ENCODE data around the gene MBD3L2.
"Not testable (repeated sequence)": the region's sequence is repeated elsewhere in the genome, so short reads cannot be mapped to it uniquely, and the experiment has no call there.

Gene MBD3L2

DNA sequence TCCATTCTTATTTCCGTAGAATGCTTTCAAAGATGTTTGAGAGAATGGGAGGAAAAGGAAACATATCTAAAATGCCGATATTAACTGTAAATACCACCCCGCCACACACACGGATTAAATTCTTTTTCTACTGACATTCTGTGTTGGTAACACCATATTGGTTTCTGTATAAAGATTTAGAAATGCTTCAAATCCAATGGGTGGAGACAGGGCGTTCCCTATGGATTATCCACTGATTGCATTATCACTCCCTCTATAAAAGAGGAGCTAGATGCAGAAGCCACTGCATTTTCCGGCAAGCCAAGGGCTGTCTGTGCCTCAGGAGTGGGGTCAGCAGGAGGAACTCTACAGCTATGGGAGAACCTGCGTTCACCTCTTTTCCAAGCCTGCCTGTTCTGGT lies at the start of gene MBD3L2:
Gene MBD3L2, plus strand, starts transcription at position 301 of the 400 bp plus-strand sequence. Its CDS starts 53 bp downstream, at position 354.
- not testable (repeated sequence) for DNase-seq (ENCODE audit: low read depth)

DNA sequence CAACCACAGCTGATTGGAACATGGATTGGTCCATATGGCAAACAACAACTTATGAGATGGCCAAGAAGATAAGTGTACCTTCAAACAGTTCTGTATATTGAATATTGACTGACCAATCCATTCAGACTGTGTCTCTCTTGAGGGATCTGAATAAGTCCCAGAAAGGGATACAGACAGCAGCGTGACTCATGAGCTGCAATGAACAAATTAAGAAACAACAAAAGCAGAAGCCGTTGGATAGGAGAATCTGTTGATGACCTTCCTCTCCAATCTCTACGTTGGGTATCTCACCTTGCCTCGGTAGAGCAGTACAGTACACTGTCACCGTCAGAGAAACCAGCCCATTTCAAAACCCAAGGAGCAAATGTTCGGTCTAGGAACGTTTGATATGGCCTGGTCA lies 49.2 kb upstream of the MBD3L2 start:
- no peak for DNase-seq (ENCODE audit: low read depth)

DNA sequence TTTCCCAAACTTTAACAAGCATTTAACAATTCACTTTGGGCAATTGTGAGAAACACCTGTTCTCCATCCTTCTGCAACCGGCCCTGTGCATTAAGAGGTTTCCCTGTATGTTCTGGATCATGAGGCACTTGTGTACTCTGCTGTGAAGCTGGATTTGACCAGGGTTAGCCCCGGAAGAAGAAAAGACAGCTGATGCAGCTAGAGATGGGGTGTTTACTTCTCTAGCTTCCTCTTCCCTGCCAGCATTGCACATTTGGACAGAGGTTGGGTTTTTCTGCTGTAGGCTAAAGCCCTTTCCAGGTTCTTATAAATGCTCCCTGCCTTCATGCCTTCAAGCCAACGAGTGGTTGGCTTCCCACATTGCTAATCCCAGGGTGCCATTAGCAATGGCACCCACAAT lies 48.8 kb upstream of the MBD3L2 start:
- DNase-seq (ENCODE audit: low read depth), result no peak

DNA sequence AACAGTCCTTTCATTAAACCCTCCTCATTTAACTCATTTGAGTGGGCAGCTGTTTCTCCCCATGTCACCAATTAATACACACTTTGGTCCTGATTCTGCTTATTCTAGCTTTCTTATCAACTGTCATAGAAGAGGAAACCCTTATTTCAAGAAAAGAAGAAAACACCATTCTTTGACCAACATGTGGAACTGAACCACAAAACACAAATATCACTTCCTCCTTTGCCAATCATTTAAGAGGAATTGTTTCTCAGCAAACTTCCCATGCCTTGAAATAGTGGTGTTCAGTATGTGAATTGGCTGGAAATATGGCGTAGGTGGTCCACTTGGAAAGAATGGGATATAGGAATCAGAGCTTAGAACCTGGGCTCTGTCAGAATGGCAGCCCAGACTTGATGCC lies 48.3 kb upstream of the MBD3L2 start:
- DNase-seq (ENCODE audit: low read depth), result no peak

DNA sequence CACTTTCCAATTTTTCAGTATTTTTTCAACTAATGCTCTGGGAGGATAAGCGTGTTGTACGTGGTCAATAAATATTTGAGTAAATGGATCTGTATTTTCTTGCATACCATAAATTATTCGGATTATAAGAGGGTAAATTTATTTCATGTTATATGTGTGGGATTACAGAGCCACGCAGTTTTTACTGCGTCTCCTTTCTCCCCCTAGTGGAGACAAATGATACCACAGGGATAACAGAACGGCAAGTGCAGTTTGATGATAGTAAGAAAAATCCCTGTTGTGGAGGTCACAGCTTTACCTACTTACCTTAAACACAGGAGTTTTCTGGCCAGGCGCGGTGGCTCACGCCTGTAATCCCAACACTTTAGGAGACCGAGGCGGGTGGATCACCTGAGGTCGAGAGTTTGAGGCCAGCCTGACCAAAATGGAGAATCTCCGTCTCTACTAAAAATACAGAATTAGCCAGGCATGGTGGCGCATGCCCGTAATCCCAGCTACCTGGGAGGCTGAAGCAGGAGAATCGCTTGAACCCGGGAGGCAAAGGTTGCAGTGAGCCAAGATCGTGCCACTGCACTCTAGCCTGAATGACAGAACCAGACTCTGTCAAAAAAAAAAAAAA lies 44.7 kb upstream of the MBD3L2 start:
- DNase-seq (ENCODE audit: low read depth), result no peak

DNA sequence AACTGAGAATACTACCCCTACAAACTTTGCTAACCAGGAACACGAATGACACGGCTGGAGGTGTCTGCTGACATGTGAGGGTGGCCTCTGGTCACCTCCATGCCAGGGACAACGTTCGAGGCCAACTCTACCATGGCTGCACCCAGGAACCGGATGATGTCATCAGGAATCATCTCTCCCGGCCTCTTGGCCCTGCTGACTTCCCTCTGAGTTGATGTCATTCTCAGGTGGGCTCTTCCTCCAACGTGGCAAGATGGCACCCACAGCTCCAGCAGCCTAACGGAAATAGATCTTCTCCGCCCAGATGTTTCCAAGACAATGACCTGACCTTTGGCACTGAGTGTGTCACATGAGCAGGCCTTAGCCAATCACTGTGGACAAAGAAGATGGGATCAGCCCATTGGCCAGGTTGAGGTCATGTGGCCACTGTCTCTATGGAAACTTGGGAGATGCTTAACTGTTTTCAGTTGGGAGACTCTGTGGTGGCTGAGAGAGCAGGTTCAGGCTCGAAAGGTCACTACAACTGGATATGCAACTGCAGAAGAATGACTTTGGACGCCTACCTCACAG lies 42.9 kb upstream of the MBD3L2 start:
- DNase-seq (ENCODE audit: low read depth), result no peak

DNA sequence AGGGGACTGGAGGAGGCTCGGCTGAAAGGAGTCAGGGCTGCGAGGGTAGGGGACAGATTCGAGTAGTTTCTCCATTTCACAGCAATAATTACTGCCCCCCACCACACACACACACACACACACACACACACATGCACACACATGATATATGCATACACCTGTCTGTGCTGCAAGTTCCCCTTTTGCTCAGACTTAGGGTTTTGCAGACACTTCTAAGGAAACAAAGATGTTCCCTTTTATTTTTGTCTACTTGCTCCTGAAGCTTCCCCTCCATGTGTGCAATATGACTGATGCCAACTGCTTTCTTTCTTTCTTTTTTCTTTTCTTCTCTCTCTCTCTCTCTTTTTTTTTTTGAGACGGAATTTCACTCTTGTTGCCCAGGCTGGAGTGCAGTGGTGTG lies 41.3 kb upstream of the MBD3L2 start:
- no peak for DNase-seq (ENCODE audit: low read depth)

DNA sequence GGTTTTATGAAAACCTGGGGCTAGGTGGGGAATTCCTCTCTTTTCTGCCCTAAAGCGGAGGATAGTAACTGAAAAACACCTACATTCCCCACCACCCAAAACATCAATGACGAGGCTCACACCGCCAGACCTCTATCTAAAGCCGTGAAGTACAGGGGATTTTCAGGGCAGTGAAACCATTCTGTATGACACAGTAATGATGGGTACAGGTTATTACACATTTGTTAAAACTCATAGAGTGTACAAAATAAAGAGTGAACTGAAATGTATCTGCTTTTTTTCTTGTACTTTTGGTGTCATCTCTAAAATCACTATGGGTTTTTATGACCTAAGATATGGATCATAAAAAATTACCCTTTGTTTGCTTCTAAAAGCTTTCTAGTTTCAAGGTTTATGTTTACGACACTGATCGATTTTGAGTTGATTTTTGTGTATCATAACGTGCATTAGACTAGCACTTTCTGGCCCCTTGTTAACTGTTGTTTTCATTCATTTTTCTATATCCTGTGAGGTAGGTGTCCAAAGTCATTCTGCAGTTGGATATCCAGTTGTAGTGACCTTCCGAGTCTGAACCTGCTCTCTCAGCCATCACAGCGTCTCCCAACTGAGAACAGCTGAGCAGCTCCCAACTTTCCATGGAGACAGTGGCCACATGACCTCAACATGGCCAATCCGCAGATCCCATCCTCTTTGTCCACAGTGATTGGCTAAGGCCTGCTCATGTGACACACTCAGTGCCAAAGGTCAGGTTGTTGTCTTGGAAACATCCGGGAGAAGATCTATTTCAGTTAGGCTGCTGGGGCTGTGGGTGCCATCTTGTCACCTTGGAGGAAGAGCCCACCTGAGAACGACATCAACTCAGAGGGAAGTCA lies 38.2 kb upstream of the MBD3L2 start:
- no peak for DNase-seq (ENCODE audit: low read depth)

DNA sequence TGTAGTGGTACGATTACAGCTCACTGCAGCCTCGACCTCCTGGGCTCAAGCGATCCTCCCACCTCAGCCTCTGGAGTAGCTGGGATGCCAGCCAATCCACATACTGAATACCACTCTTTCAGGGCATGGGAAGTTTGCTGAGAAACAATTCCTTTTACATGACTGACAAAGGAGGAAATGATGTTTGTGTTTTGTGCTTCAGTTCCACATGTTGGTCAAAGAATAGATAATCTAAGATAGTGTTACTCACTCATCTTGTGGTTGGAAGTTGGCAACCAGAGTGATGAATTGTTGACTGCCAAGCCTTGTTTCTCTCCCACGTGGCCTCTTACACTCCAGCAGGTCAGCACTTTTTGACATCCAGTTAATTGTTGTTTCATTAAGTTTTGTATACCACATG lies 35.4 kb upstream of the MBD3L2 start:
- DNase-seq (ENCODE audit: low read depth), result no peak

DNA sequence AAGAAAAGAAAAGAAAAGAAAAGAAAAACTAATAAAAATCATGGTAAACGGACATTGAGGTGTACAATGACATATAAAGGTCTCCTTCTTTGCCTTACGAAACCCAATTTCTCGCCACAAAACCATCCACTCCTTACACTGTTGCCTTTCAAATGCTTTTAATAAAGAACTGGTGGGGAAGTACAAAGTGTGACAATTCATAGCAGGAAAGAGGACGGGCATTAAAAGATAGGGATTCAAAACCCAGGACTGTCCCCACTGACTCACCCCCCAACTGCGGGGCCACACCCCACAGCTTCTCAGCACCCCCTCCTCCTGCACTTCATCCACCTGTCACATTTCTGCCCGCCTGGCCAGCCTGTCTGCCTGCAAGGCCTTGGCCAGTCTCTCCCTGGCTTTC lies 30.3 kb upstream of the MBD3L2 start:
- no peak for DNase-seq (ENCODE audit: low read depth)

DNA sequence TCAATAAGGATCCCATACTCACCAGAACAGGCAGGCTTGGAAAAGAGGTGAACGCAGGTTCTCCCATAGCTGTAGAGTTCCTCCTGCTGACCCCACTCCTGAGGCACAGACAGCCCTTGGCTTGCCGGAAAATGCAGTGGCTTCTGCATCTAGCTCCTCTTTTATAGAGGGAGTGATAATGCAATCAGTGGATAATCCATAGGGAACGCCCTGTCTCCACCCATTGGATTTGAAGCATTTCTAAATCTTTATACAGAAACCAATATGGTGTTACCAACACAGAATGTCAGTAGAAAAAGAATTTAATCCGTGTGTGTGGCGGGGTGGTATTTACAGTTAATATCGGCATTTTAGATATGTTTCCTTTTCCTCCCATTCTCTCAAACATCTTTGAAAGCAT lies 27.8 kb upstream of the MBD3L2 start, which contains the start of gene MBD3L2B:
Gene MBD3L2B, minus strand, starts transcription at position 101 of the 400 bp plus-strand sequence. Its CDS starts 34 bp downstream, at position 67.
- not testable (repeated sequence) for DNase-seq (ENCODE audit: low read depth)

DNA sequence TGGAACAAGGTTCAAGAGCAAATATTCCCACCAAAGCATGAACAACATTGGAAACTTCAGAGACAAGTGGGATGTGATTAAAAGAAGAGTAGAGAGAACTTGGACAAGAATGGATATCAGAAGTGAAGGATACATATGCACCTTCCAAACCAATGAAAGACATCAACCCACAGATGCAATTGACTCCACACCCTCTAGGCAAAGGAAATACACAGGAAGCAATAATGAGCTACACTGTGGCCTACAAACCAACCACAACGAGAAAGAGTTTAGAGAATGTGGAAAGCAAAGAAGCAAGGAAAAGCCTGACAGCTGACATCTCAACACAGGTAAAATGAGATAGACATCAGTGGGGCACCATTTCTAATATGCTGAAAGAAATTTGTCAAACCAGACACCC lies 20.3 kb upstream of the MBD3L2 start:
- not testable (repeated sequence) for DNase-seq (ENCODE audit: low read depth)

DNA sequence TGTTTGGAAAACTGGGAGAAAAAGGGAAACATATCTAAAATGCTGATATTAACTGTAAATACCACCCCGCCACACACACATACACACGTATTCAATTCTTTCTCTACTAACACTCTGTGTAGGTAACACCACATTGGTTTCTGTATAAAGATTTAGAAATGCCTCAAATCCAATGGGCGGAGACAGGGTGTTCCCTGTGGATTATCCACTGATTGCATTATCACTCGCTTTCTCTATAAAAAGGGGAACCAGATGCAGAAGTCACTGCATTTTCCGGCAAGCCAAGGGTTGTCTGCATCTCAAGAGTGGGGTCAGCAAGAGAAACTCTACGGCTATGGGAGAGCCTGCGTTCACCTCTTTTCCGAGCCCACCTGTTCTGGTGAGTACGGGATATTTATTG lies 18.8 kb upstream of the MBD3L2 start, which contains the start of gene MBD3L5:
Gene MBD3L5, plus strand, starts transcription at position 301 of the 400 bp plus-strand sequence. Its CDS starts 34 bp downstream, at position 335.
- not testable (repeated sequence) for DNase-seq (ENCODE audit: low read depth)

DNA sequence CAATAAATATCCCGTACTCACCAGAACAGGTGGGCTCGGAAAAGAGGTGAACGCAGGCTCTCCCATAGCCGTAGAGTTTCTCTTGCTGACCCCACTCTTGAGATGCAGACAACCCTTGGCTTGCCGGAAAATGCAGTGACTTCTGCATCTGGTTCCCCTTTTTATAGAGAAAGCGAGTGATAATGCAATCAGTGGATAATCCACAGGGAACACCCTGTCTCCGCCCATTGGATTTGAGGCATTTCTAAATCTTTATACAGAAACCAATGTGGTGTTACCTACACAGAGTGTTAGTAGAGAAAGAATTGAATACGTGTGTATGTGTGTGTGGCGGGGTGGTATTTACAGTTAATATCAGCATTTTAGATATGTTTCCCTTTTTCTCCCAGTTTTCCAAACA lies 9.0 kb upstream of the MBD3L2 start, which contains the start of gene MBD3L4:
Gene MBD3L4, minus strand, starts transcription at position 101 of the 400 bp plus-strand sequence. Its CDS starts 35 bp downstream, at position 66.
- DNase-seq (ENCODE audit: low read depth), result not testable (repeated sequence)

DNA sequence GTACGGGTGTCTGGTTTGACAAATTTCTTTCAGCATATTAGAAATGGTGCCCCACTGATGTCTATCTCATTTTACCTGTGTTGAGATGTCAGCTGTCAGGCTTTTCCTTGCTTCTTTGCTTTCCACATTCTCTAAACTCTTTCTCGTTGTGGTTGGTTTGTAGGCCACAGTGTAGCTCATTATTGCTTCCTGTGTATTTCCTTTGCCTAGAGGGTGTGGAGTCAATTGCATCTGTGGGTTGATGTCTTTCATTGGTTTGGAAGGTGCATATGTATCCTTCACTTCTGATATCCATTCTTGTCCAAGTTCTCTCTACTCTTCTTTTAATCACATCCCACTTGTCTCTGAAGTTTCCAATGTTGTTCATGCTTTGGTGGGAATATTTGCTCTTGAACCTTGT lies 7.6 kb upstream of the MBD3L2 start:
- not testable (repeated sequence) for DNase-seq (ENCODE audit: low read depth)

DNA sequence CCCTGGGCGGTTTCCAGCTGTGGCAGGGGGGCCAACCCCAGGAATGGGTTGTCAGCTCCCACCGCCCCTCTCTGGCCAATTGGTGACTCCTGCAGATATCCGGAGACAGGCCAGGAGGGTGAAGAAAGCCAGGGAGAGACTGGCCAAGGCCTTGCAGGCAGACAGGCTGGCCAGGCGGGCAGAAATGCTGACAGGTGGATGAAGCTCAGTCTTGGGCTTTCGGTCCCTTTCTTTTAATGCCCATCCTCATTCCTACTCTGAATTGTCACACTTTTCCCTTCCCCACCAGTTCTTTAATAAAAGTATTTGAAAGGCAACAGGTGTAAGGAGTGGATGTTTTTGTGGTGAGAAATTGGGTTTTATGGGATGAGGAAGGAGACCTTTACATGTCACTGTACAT lies 2.3 kb downstream of the MBD3L2 start:
- not testable (repeated sequence) for DNase-seq (ENCODE audit: low read depth)

DNA sequence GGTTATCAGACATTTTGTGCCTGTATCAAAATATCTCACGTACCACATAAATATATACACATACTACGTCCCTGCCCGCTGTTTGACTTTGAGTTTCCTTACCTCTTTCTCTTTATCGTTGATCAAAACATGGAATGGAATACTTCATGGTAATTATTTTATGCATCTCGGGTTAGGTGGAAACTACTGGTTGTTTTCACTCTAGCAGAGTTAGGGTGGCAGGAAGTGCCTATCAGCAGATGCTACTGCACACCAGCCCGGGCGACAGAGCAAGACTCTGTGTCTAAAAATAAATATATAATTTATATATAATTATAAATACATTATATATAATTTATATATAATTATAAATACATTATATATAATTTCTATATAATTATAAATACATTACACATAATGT lies 3.8 kb downstream of the MBD3L2 start:
- not testable (repeated sequence) for DNase-seq (ENCODE audit: low read depth)

DNA sequence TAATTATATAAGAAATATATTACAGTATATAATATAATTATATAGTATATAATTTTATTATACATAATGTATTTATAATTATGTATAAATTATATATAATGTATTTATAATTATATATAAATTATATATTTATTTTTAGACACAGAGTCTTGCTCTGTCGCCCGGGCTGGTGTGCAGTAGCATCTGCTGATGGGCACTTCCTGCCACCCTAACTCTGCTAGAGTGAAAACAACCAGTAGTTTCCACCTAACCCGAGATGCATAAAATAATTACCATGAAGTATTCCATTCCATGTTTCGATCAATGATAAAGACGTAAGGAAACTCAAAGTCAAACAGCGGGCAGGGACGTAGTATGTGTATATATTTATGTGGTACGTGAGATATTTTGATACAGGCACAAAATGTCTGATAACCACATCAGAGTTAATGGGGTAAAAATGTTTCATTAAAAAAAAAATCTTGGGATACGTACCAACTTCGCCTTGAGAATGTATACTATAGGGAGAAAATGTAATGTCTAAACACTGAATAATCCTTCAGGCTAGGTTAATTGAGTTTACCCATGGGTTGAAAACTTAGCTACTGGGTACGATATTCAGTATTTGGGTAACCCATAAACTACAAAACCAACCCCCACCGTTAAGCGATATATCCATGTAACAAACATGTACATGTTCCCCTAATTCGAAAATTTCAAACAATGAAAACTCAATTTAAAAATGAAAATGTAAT lies 5.7 kb downstream of the MBD3L2 start:
- DNase-seq (ENCODE audit: low read depth), result not testable (repeated sequence)

DNA sequence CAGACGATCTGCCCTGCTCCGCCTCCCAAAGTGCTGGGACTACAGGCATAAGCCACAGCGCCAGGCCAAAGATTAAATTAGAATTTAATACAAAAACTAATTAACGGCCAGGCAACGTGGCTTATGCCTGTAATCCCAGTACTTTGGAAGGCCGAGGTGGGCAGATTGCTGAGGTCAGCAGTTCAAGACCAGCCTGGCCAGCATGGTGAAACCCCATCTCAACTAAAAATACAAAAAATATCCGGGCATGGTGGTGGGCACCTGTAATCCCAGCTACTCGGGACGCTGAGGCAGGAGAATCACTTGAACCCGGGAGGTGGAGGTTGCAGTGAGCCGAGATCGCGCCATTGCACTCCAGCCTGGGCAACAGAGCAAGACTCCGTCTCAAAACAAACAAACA lies 6.6 kb downstream of the MBD3L2 start:
- DNase-seq (ENCODE audit: low read depth), result not testable (repeated sequence)

DNA sequence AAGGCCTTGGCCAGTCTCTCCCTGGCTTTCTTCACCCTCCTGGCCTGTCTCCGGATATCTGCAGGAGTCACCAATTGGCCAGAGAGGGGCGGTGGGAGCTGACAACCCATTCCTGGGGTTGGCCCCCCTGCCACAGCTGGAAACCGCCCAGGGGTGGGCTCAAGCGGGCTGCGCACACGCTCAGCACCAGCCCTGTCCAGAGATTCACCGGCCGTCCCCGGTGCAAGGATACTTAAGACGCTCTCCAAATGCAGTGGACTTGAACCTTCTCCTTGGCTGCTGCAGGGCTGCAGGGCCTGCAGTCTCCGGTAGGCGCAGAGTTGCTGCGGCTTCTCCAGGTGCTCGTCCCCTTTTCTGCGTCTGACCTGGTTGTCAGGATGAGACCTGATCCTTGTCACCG lies 7.2 kb downstream of the MBD3L2 start:
- not testable (repeated sequence) for DNase-seq (ENCODE audit: low read depth)

DNA sequence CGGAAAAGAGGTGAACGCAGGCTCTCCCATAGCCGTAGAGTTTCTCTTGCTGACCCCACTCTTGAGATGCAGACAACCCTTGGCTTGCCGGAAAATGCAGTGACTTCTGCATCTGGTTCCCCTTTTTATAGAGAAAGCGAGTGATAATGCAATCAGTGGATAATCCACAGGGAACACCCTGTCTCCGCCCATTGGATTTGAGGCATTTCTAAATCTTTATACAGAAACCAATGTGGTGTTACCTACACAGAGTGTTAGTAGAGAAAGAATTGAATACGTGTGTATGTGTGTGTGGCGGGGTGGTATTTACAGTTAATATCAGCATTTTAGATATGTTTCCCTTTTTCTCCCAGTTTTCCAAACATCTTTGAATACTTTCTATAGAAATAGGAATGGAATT lies 9.5 kb downstream of the MBD3L2 start, which contains the start of gene MBD3L3:
Gene MBD3L3, minus strand, starts transcription at position 101 of the 400 bp plus-strand sequence. Its CDS starts 71 bp downstream, at position 30.
- DNase-seq (ENCODE audit: low read depth), result not testable (repeated sequence)

DNA sequence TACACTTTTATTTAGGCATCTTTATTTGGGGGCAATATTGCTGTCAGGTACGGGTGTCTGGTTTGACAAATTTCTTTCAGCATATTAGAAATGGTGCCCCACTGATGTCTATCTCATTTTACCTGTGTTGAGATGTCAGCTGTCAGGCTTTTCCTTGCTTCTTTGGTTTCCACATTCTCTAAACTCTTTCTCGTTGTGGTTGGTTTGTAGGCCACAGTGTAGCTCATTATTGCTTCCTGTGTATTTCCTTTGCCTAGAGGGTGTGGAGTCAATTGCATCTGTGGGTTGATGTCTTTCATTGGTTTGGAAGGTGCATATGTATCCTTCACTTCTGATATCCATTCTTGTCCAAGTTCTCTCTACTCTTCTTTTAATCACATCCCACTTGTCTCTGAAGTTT lies 10.9 kb downstream of the MBD3L2 start:
- DNase-seq (ENCODE audit: low read depth), result not testable (repeated sequence)
